ENCODE data around the gene AK5.
"Not testable (repeated sequence)": the region's sequence is repeated elsewhere in the genome, so short reads cannot be mapped to it uniquely, and the experiment has no call there.

Gene AK5

DNA sequence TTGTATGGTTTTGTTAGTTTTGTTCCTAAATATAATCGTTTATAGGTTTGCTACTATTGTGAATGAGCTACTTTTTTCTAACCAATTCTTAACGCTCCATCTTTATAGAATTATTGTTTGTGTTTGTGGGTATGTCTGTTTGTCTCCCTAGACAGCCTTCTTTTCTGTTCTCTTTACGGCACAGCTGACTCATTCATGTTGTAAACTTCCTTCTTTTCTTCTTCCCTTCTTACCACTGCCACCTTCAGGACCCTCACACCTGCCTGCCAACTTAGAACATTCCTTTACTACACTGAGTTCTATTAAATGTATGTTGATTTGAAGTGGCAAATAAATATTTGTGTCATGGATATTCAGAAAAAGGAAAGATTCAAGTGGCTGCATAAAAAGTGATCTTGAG, 29.1 kb downstream of the AK5 start:
- no peak for DNase-seq
- Mint-ChIP-seq H3K27me3 (ENCODE audit: low read depth, poor library complexity) (peaks cover 7% of the 10 kb centered on the region), H3K4me1 (no peaks in the 10 kb centered on the region), H3K9me3 (peaks cover 4% of the 10 kb centered on the region), H3K36me3 (ENCODE audit: low read depth) (no peaks in the 10 kb centered on the region), H3K4me3 (no peak overlapping the region), H3K27ac (no peak overlapping the region)
- TF ChIP-seq, protein P1, sequence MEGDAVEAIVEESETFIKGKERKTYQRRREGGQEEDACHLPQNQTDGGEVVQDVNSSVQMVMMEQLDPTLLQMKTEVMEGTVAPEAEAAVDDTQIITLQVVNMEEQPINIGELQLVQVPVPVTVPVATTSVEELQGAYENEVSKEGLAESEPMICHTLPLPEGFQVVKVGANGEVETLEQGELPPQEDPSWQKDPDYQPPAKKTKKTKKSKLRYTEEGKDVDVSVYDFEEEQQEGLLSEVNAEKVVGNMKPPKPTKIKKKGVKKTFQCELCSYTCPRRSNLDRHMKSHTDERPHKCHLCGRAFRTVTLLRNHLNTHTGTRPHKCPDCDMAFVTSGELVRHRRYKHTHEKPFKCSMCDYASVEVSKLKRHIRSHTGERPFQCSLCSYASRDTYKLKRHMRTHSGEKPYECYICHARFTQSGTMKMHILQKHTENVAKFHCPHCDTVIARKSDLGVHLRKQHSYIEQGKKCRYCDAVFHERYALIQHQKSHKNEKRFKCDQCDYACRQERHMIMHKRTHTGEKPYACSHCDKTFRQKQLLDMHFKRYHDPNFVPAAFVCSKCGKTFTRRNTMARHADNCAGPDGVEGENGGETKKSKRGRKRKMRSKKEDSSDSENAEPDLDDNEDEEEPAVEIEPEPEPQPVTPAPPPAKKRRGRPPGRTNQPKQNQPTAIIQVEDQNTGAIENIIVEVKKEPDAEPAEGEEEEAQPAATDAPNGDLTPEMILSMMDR (IDR thresholded peaks at IDR 0.05), result no peak

GRCh38 chr1:77312364-77312763, 30.5 kb downstream of the AK5 start:
- H3K9me3 Mint-ChIP-seq; H3K4me1 Mint-ChIP-seq; H3K36me3 Mint-ChIP-seq (ENCODE audit: low read depth); H3K27ac Mint-ChIP-seq; H3K27me3 Mint-ChIP-seq (ENCODE audit: low read depth, poor library complexity); H3K4me3 Mint-ChIP-seq; DNase-seq: not testable (repeated sequence)

DNA sequence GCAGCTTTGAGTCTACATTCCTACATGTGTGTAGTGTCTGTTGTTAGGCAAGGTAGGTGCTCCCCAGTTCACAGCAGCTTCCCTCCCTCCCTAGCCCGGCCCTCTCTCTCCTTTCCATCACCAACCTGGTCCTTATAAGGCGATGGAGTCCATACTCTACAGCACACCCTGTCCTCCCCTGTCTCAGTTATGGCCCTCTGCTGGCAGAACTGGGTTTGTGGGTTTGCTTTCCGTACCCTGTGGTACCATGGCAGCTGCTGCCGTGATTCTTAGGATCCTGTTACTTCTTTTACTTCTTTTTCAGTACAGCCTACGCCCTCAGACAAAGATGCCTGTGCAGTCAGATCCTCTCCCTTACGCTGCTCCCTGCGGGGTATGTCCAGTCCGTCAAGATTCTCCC, 31.7 kb downstream of the AK5 start:
- Mint-ChIP-seq H3K4me1 (no peaks in the 10 kb centered on the region), H3K36me3 (ENCODE audit: low read depth) (no peaks in the 10 kb centered on the region), H3K4me3 (no peak overlapping the region), H3K27me3 (ENCODE audit: low read depth, poor library complexity) (peaks cover 4% of the 10 kb centered on the region), H3K27ac (no peak overlapping the region), H3K9me3 (no peaks in the 10 kb centered on the region)
- peak; percentile 6 for DNase-seq
- TF ChIP-seq, protein P1 (IDR thresholded peaks at IDR 0.05), result no peak

DNA sequence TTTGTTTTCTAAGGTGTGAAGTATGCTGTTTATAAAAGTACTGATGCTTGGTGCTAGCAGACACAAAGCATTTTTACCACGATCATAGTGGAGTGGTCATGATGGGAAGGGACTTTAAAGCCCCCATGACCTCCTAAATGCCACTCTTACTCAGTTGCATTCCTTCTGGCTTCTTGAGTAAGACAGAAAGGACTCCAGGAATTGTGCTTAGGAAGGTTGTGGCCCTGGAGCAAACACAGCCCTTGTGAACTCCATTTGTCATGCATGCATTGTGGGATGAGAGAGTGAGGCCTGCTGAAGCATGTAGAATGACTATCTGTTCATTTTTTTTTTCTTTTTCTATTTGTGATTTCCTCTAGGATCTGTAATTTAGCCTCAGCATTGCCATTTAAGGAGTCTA, 34.2 kb downstream of the AK5 start:
- Mint-ChIP-seq H3K36me3 (ENCODE audit: low read depth) (no peaks in the 10 kb centered on the region), H3K4me1 (no peaks in the 10 kb centered on the region), H3K9me3 (no peaks in the 10 kb centered on the region), H3K27me3 (ENCODE audit: low read depth, poor library complexity) (no peaks in the 10 kb centered on the region), H3K4me3 (no peak overlapping the region), H3K27ac (no peak overlapping the region)
- no peak for DNase-seq
- TF ChIP-seq, protein P1 (IDR thresholded peaks at IDR 0.05), result no peak

- Mint-ChIP-seq H3K9me3 (no peaks in the 10 kb centered on the region), H3K4me3 (no peak overlapping the region), H3K4me1 (no peaks in the 10 kb centered on the region), H3K27ac (no peak overlapping the region), H3K27me3 (ENCODE audit: low read depth, poor library complexity) (no peaks in the 10 kb centered on the region), H3K36me3 (ENCODE audit: low read depth) (no peaks in the 10 kb centered on the region)
- DNase-seq, result no peak
- TF ChIP-seq, protein P1 (IDR thresholded peaks at IDR 0.05), result no peak
Measured at GRCh38 chr1:77316966-77317365, 35.1 kb downstream of the AK5 start.

- H3K36me3 Mint-ChIP-seq (ENCODE audit: low read depth), result no peaks in the 10 kb centered on the region
- H3K27me3 Mint-ChIP-seq (ENCODE audit: low read depth, poor library complexity), result no peaks in the 10 kb centered on the region
- no peak for DNase-seq
- no peaks in the 10 kb centered on the region for H3K9me3 Mint-ChIP-seq
- peaks cover 7% of the 10 kb centered on the region for H3K4me1 Mint-ChIP-seq
- TF ChIP-seq, protein P1 (IDR thresholded peaks at IDR 0.05), result no peak
- no peak overlapping the region for H3K27ac Mint-ChIP-seq
- no peak overlapping the region for H3K4me3 Mint-ChIP-seq
Measured at GRCh38 chr1:77319036-77319705, 37.4 kb downstream of the AK5 start.
